ENCODE measurements around the gene NFILZ.

NFILZ gene

GRCh38 chr19:8610041-8610935 is 20.1 kb upstream of the NFILZ start, which contains the start of gene ADAMTS10:
Gene ADAMTS10, minus strand, starts transcription at chr19:8610715. Its CDS starts 5,005 bp downstream, at chr19:8605710.
- Histone ChIP-seq H3K9me3 (ENCODE audit: control insufficient read depth, insufficient read depth, low read depth, low read length) (no peaks in the 10 kb centered on the region), H3K4me3 (ENCODE audit: low read depth, low read length) (peak within 1 kb of the TSS; percentile 41), H3K4me1 (ENCODE audit: control insufficient read depth, insufficient read depth, low read length) (no peaks in the 10 kb centered on the region), H3K36me3 (ENCODE audit: control insufficient read depth in 2 of 2, insufficient read depth in 1 of 2, low read length in 2 of 2) (no peaks in the 10 kb centered on the region), H3K27ac (ENCODE audit: extremely low read depth, low read depth, low read length) (peak within 1 kb of the TSS; percentile 58; the same call in 1 of the 2 replicates)
- CTCF ChIA-PET, result no interaction called here
- POLR2A ChIA-PET, result no interaction called here
- peak; percentile 88; the same call in 1 of the 2 replicates for TF ChIP-seq ZSCAN18 (tag by site-specific recombination; IDR thresholded peaks at IDR 0.05)
- peak; percentile 34; the same call in 1 of the 2 replicates for TF ChIP-seq GLIS2 (tag by site-specific recombination; IDR thresholded peaks at IDR 0.05)
- no peak for TF ChIP-seq ZSCAN16 (tag by site-specific recombination; IDR thresholded peaks at IDR 0.05)
- TF ChIP-seq ZNF658 (tag by site-specific recombination; IDR thresholded peaks at IDR 0.05), result peak; percentile 74; the same call in 1 of the 2 replicates
- TF ChIP-seq ZSCAN23 (tag by site-specific recombination; IDR thresholded peaks at IDR 0.05), result no peak; the same call in 1 of the 2 replicates
- TF ChIP-seq ZNF184 (tag by site-specific recombination; IDR thresholded peaks at IDR 0.05), result no peak
- TF ChIP-seq ZNF423 (tag by site-specific recombination; IDR thresholded peaks at IDR 0.05), result no peak
- TF ChIP-seq ZNF707 (tag by site-specific recombination; IDR thresholded peaks at IDR 0.05), result no peak
- TF ChIP-seq ZNF18 (tag by site-specific recombination; IDR thresholded peaks at IDR 0.05), result peak; percentile 94
- 0 out of 2 replicates have a peak, but pooled peaks have one; percentile 44 for TF ChIP-seq ZNF837 (tag by site-specific recombination; IDR thresholded peaks at IDR 0.05)
- TF ChIP-seq SP2 (tag by site-specific recombination; IDR thresholded peaks at IDR 0.05), result no peak
- no peak for TF ChIP-seq ZNF580 (tag by site-specific recombination; IDR thresholded peaks at IDR 0.05)
- peak; percentile 68 for TF ChIP-seq KLF1 (tag by site-specific recombination; IDR thresholded peaks at IDR 0.05)
- no peak for TF ChIP-seq ZNF211 (tag by site-specific recombination; IDR thresholded peaks at IDR 0.05; ENCODE audit: low read depth)
- TF ChIP-seq BCL6B (tag by site-specific recombination; IDR thresholded peaks at IDR 0.05), result no peak
- no peak for TF ChIP-seq ZNF280D (tag by site-specific recombination; IDR thresholded peaks at IDR 0.05)
- TF ChIP-seq GLIS1 (tag by site-specific recombination; IDR thresholded peaks at IDR 0.05), result peak; percentile 31
- peak; percentile 89 for TF ChIP-seq ZNF335 (tag by site-specific recombination; conservative IDR thresholded peaks at IDR 0.05)
- TF ChIP-seq ZNF561 (tag by site-specific recombination; IDR thresholded peaks at IDR 0.05; ENCODE audit: borderline replicate concordance), result no peak
- no peak for TF ChIP-seq HOXC10 (CRISPR knock-in tag; IDR thresholded peaks at IDR 0.05)
- no peak for TF ChIP-seq PRDM6 (tag by site-specific recombination; IDR thresholded peaks at IDR 0.05)
- peak; percentile 96 for TF ChIP-seq ZNF2 (tag by site-specific recombination; IDR thresholded peaks at IDR 0.05)
- no peak for TF ChIP-seq ZNF560 (tag by site-specific recombination; IDR thresholded peaks at IDR 0.05; ENCODE audit: borderline replicate concordance)
- no peak for TF ChIP-seq ZNF530 (tag by site-specific recombination; IDR thresholded peaks at IDR 0.05; ENCODE audit: low read depth)
- TF ChIP-seq ZSCAN4 (tag by site-specific recombination; IDR thresholded peaks at IDR 0.05), result peak; percentile 95
- peak; percentile 55; the same call in 1 of the 2 replicates for TF ChIP-seq ZEB2 (tag by site-specific recombination; IDR thresholded peaks at IDR 0.05)
- TF ChIP-seq ZBTB21 (tag by site-specific recombination; IDR thresholded peaks at IDR 0.05), result peak; percentile 10; the same call in 1 of the 2 replicates

Data from HEK293 (cell line).